ENCODE results near the gene ENOX1. TPM values are rescaled to one million over a fixed set of nuclear protein-coding genes. Genes with fewer than 3 reads are reported as not detected.

ENOX1 gene
- total RNA-seq, 4 donors from 2014 or later = 3.6 to 18.7 (median 5.7) TPM

- Histone ChIP-seq H3K27me3 (no peaks in the 10 kb centered on the region), H3K36me3 (no peaks in the 10 kb centered on the region), H3K9me3 (no peaks in the 10 kb centered on the region), H3K27ac (no peak overlapping the region), H3K4me1 (no peaks in the 10 kb centered on the region), H3K4me3 (no peak overlapping the region)
- no peak for DNase-seq
- intact Hi-C loops (cut with DNase I; ENCODE audit: low total_unique reads) = no loop called here
- TF ChIP-seq POLR2A (IDR thresholded peaks at IDR 0.05) = no peak
- TF ChIP-seq, protein P1, sequence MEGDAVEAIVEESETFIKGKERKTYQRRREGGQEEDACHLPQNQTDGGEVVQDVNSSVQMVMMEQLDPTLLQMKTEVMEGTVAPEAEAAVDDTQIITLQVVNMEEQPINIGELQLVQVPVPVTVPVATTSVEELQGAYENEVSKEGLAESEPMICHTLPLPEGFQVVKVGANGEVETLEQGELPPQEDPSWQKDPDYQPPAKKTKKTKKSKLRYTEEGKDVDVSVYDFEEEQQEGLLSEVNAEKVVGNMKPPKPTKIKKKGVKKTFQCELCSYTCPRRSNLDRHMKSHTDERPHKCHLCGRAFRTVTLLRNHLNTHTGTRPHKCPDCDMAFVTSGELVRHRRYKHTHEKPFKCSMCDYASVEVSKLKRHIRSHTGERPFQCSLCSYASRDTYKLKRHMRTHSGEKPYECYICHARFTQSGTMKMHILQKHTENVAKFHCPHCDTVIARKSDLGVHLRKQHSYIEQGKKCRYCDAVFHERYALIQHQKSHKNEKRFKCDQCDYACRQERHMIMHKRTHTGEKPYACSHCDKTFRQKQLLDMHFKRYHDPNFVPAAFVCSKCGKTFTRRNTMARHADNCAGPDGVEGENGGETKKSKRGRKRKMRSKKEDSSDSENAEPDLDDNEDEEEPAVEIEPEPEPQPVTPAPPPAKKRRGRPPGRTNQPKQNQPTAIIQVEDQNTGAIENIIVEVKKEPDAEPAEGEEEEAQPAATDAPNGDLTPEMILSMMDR (IDR thresholded peaks at IDR 0.05) = no peak
These were observed 518.9 kb downstream of the ENOX1 start for GRCh38 chr13:43267916-43268315.

- Histone ChIP-seq H3K27me3 (no peaks in the 10 kb centered on the region), H3K27ac (no peak overlapping the region), H3K36me3 (no peaks in the 10 kb centered on the region), H3K9me3 (no peaks in the 10 kb centered on the region), H3K4me3 (no peak overlapping the region), H3K4me1 (no peaks in the 10 kb centered on the region)
- no peak for DNase-seq
- no peak for TF ChIP-seq POLR2A (IDR thresholded peaks at IDR 0.05)
- TF ChIP-seq, protein P1 (IDR thresholded peaks at IDR 0.05) = no peak
- intact Hi-C loops (cut with DNase I; ENCODE audit: low total_unique reads) = no loop called here
These were observed 519.7 kb downstream of the ENOX1 start for GRCh38 chr13:43266936-43267615.

- intact Hi-C loops (cut with DNase I; ENCODE audit: low total_unique reads) = no loop called here
- no peaks in the 10 kb centered on the region for H3K4me1 ChIP-seq
- no peaks in the 10 kb centered on the region for H3K27me3 ChIP-seq
- H3K9me3 ChIP-seq = no peaks in the 10 kb centered on the region
- TF ChIP-seq POLR2A (IDR thresholded peaks at IDR 0.05) = no peak
- TF ChIP-seq, protein P1 (IDR thresholded peaks at IDR 0.05) = no peak
- H3K27ac ChIP-seq = no peak overlapping the region
- H3K4me3 ChIP-seq = no peak overlapping the region
- H3K36me3 ChIP-seq = no peaks in the 10 kb centered on the region
- no peak for DNase-seq
These were observed 521.7 kb downstream of the ENOX1 start for GRCh38 chr13:43265028-43265427.

GRCh38 chr13:43264458-43264857 lies 522.3 kb downstream of the ENOX1 start:
- Histone ChIP-seq H3K9me3 (no peaks in the 10 kb centered on the region), H3K4me3 (no peak overlapping the region), H3K36me3 (no peaks in the 10 kb centered on the region), H3K27me3 (no peaks in the 10 kb centered on the region), H3K27ac (no peak overlapping the region), H3K4me1 (no peaks in the 10 kb centered on the region)
- no peak for DNase-seq
- TF ChIP-seq POLR2A (IDR thresholded peaks at IDR 0.05) = no peak
- TF ChIP-seq, protein P1 (IDR thresholded peaks at IDR 0.05) = no peak
- intact Hi-C loops (cut with DNase I; ENCODE audit: low total_unique reads) = no loop called here

DNA sequence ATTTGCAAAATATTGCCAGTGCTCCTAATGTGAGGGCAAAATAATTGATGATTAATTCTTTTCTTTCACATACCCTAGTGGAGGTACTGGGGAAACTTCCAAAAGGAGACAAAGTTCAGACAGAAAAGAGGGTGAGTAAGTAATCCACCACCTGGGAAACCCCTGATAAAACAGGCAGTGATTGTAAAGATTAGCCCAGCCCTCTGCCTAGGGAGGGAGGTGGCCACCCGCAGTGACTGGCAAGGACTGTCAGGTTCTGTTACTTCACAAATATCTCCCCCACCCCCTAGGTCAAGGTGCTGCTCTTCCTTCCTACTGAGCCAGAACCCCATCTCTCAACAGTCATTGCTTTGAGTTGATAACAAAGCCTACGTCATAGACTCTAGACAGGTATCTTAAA lies 523.7 kb downstream of the ENOX1 start:
- no peaks in the 10 kb centered on the region for H3K4me1 ChIP-seq
- intact Hi-C loops (cut with DNase I; ENCODE audit: low total_unique reads) = no loop called here
- no peaks in the 10 kb centered on the region for H3K36me3 ChIP-seq
- no peaks in the 10 kb centered on the region for H3K9me3 ChIP-seq
- H3K4me3 ChIP-seq = no peak overlapping the region
- no peak for DNase-seq
- no peaks in the 10 kb centered on the region for H3K27me3 ChIP-seq
- no peak overlapping the region for H3K27ac ChIP-seq
- no peak for TF ChIP-seq POLR2A (IDR thresholded peaks at IDR 0.05)
- TF ChIP-seq, protein P1 (IDR thresholded peaks at IDR 0.05) = no peak
